SU-DHL-6 (cell line): ENCODE data around the gene ZBED2.

Source experiments
- CTCF ChIP-seq: fragments of 200-600 bp; sonication (generic); IDR thresholded peaks from one replicate; pipeline ENCODE4 v1.5.1; 2017; ENCODE audit warnings: antibody characterized with exemption, mild to moderate bottlenecking, low read length, moderate library complexity; ENCODE audit not compliant: insufficient read depth, poor library complexity, severe bottlenecking
- EZH2phosphoT487 ChIP-seq: fragments of 200-600 bp; sonication (generic), shearing (Covaris generic); conservative IDR thresholded peaks from 2 replicates; pipeline ENCODE4 v1.6.1; 2018; ENCODE audit warnings: mild to moderate bottlenecking, antibody characterized with exemption, low read length, moderate library complexity, mixed read lengths

- TF ChIP-seq EZH2phosphoT487 = no peak
- TF ChIP-seq CTCF = no peak
Observed at GRCh38 chr3:111548756-111549155, 46.4 kb downstream of the ZBED2 start.
